Loucy (cell line): Measurements from ENCODE around the gene MLYCD.

Source experiments
- H2AFZ ChIP-seq: fragments of 200-600 bp; sonication (generic); 2 replicates; pipeline ENCODE4 v1.6.0; 2016; ENCODE audit warnings: antibody characterized with exemption, mild to moderate bottlenecking, low read length, moderate library complexity
- H3F3A ChIP-seq: fragments of 200-600 bp; 2 replicates; pipeline ENCODE4 v1.6.0; 2016; ENCODE audit warnings: antibody characterized with exemption, low read depth, mild to moderate bottlenecking
- H3K27me3 ChIP-seq: fragments of 200-600 bp; sonication (generic); 2 replicates; pipeline ENCODE4 v1.6.1; 2014; ENCODE audit warnings: low read length, mild to moderate bottlenecking; ENCODE audit not compliant: insufficient read depth, poor library complexity, severe bottlenecking
- H3K36me3 ChIP-seq: fragments of 200-600 bp; sonication (generic); 2 replicates; pipeline ENCODE4 v1.6.1; 2016; ENCODE audit warnings: low read length; ENCODE audit not compliant: insufficient read depth
- H3K4me1 ChIP-seq: fragments of 200-600 bp; sonication (generic); 2 replicates; pipeline ENCODE4 v1.5.1; 2014; ENCODE audit warnings: low read length, mild to moderate bottlenecking; ENCODE audit not compliant: insufficient read depth, poor library complexity, severe bottlenecking
- H3K4me2 ChIP-seq: fragments of 200-600 bp; sonication (generic); 2 replicates; pipeline ENCODE4 v1.6.0; 2014; ENCODE audit warnings: antibody characterized with exemption, low read length, low read depth, mild to moderate bottlenecking; ENCODE audit not compliant: poor library complexity, severe bottlenecking
- H3K4me3 ChIP-seq: fragments of 200-600 bp; sonication (generic); 2 replicates; pipeline ENCODE4 v1.5.1; 2014; ENCODE audit warnings: low read length, mild to moderate bottlenecking, mixed read lengths; ENCODE audit not compliant: poor library complexity, severe bottlenecking
- H3K79me2 ChIP-seq: fragments of 200-600 bp; sonication (generic); 2 replicates; pipeline ENCODE4 v1.6.1; 2014; ENCODE audit warnings: low read length; ENCODE audit not compliant: insufficient read depth
- H3K9ac ChIP-seq: fragments of 200-600 bp; sonication (generic); 2 replicates; pipeline ENCODE4 v1.6.0; 2014; ENCODE audit warnings: mild to moderate bottlenecking, low read depth, low read length, moderate library complexity; ENCODE audit not compliant: poor library complexity, severe bottlenecking
- H3K9me2 ChIP-seq: fragments of 200-600 bp; sonication (generic); replicated peaks from 2 replicates; pipeline ENCODE4 v1.6.1; 2016; ENCODE audit warnings: low read depth, low read length, mixed read lengths
- H3K9me3 ChIP-seq: fragments of 200-600 bp; sonication (generic); 2 replicates; pipeline ENCODE4 v1.6.1; 2014; ENCODE audit warnings: mild to moderate bottlenecking, antibody characterized with exemption, low read length, low read depth; ENCODE audit not compliant: insufficient read depth
- H4K20me1 ChIP-seq: fragments of 200-600 bp; sonication (generic); 2 replicates; pipeline ENCODE4 v1.6.0; 2014; ENCODE audit warnings: antibody characterized with exemption, low read length, mild to moderate bottlenecking; ENCODE audit not compliant: insufficient read depth, poor library complexity, severe bottlenecking
- CTCF ChIP-seq: fragments of 200-600 bp; sonication (generic); conservative IDR thresholded peaks from 2 replicates; pipeline ENCODE4 v1.5.1; 2014; ENCODE audit warnings: mild to moderate bottlenecking, antibody characterized with exemption, low read length
- EZH2phosphoT487 ChIP-seq: fragments of 200-600 bp; IDR thresholded peaks from 2 replicates; pipeline ENCODE4 v1.6.1; 2018; ENCODE audit warnings: antibody characterized with exemption, mild to moderate bottlenecking, moderate library complexity, borderline replicate concordance

MLYCD gene

GRCh38 chr16:83890359-83890758 lies 8.6 kb upstream of the MLYCD start:
- H3K4me1 ChIP-seq: no peaks in the 10 kb centered on the region
- no peak overlapping the region for H2AFZ ChIP-seq
- H3K9me3 ChIP-seq: no peaks in the 10 kb centered on the region
- no peaks in the 10 kb centered on the region for H3K79me2 ChIP-seq
- no peaks in the 10 kb centered on the region for H4K20me1 ChIP-seq
- H3K9me2 ChIP-seq: no peaks in the 10 kb centered on the region
- no peak overlapping the region for H3K4me3 ChIP-seq
- no peaks in the 10 kb centered on the region for H3K27me3 ChIP-seq
- no peak overlapping the region for H3K4me2 ChIP-seq
- H3K9ac ChIP-seq: no peak overlapping the region
- no peak for TF ChIP-seq CTCF
- TF ChIP-seq EZH2phosphoT487: no peak
- no peaks in the 10 kb centered on the region for H3K36me3 ChIP-seq
- H3F3A ChIP-seq: no peaks in the 10 kb centered on the region

DNA sequence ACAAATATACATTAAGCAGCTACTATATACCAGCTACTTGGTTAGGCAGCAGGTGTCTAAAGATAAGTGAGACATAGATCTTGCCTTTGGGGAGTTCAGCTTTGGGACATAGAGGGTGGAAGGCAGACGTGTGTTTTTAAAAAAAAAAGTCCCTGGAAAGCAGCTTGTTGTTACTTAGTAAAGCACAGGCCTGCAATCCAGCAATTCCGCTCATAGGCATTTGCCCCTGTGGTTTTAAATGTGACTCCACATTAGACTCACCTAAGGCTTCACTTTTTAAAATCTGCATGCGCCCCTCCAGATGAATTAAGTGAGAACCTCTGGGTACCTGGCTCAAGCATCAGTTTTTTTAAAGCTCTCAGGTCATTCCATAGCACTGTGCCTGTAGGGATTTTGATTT lies 7.2 kb upstream of the MLYCD start:
- Histone ChIP-seq H3K4me2 (no peak overlapping the region), H4K20me1 (no peaks in the 10 kb centered on the region), H3K4me3 (no peak overlapping the region), H2AFZ (no peak overlapping the region), H3K27me3 (no peaks in the 10 kb centered on the region), H3K36me3 (no peaks in the 10 kb centered on the region), H3K4me1 (no peaks in the 10 kb centered on the region), H3K9ac (no peak overlapping the region), H3K79me2 (no peaks in the 10 kb centered on the region), H3K9me2 (no peaks in the 10 kb centered on the region), H3F3A (no peaks in the 10 kb centered on the region), H3K9me3 (no peaks in the 10 kb centered on the region)
- TF ChIP-seq EZH2phosphoT487 (no peak), CTCF (no peak)

GRCh38 chr16:83895243-83895642 lies 3.7 kb upstream of the MLYCD start:
- peaks cover 21% of the 10 kb centered on the region for H3K4me1 ChIP-seq
- H3F3A ChIP-seq: no peaks in the 10 kb centered on the region
- no peak for TF ChIP-seq EZH2phosphoT487
- TF ChIP-seq CTCF: no peak
- H3K27me3 ChIP-seq: no peaks in the 10 kb centered on the region
- no peaks in the 10 kb centered on the region for H3K36me3 ChIP-seq
- H3K9ac ChIP-seq: no peak overlapping the region
- no peak overlapping the region for H3K4me3 ChIP-seq
- H3K4me2 ChIP-seq: no peak overlapping the region
- H4K20me1 ChIP-seq: peaks cover 10% of the 10 kb centered on the region
- no peak overlapping the region for H2AFZ ChIP-seq
- no peaks in the 10 kb centered on the region for H3K9me2 ChIP-seq
- H3K9me3 ChIP-seq: no peaks in the 10 kb centered on the region
- H3K79me2 ChIP-seq: peaks cover 10% of the 10 kb centered on the region
